Fibroblast of villous mesenchyme (primary cell): ENCODE results near the gene PDGFB. TPM values are rescaled to one million over a fixed set of nuclear protein-coding genes. Genes with fewer than 3 reads are reported as not detected.

ENCODE experiments used
- DNase-seq: peaks from one replicate; pipeline ENCODE4 v3.0.0-alpha.2; 2010; ENCODE audit warnings: low read depth
- H3K4me3 ChIP-seq: 2 replicates; pipeline ENCODE4 v1.5.1; 2011; ENCODE audit warnings: low read depth, mild to moderate bottlenecking, low read length
- total RNA-seq: library from RNA; depleted of rRNA; stranded (reverse); fragments of >200 nt; gene quantifications from 2 replicates; pipeline ENCODE4 v1.2.3, GENCODE V29; 2012
- TF ChIP-seq, protein P1 (sequence below): IDR thresholded peaks from 2 replicates; pipeline ENCODE4 v1.5.1; 2012; ENCODE audit warnings: low read depth, mild to moderate bottlenecking, low read length; ENCODE audit not compliant: insufficient read depth

The PDGFB gene
- total RNA-seq, 1 donor: 11.7 TPM

DNA sequence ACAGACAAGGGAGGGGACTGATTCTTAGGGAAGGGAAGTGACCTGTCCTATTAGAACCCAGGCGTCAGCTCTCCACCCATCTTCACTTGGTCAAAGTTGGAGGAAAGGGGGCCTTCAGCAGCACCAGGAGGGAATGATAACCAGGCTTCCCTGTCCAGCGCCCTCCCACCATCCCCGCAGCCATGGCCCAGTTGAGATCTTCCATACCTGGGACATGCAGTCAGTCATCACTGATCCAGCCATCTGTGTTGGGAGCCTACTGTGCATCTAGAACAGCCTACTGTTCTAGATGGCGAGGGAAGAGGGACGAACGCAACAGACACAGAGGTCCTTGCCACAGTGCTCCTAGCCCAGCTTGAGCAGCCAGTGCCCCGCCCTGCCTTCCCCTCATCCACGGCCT is 40.6 kb downstream of the PDGFB start:
- DNase-seq: no peak
- TF ChIP-seq, protein P1, sequence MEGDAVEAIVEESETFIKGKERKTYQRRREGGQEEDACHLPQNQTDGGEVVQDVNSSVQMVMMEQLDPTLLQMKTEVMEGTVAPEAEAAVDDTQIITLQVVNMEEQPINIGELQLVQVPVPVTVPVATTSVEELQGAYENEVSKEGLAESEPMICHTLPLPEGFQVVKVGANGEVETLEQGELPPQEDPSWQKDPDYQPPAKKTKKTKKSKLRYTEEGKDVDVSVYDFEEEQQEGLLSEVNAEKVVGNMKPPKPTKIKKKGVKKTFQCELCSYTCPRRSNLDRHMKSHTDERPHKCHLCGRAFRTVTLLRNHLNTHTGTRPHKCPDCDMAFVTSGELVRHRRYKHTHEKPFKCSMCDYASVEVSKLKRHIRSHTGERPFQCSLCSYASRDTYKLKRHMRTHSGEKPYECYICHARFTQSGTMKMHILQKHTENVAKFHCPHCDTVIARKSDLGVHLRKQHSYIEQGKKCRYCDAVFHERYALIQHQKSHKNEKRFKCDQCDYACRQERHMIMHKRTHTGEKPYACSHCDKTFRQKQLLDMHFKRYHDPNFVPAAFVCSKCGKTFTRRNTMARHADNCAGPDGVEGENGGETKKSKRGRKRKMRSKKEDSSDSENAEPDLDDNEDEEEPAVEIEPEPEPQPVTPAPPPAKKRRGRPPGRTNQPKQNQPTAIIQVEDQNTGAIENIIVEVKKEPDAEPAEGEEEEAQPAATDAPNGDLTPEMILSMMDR: no peak
- no peak overlapping the region for H3K4me3 ChIP-seq

DNA sequence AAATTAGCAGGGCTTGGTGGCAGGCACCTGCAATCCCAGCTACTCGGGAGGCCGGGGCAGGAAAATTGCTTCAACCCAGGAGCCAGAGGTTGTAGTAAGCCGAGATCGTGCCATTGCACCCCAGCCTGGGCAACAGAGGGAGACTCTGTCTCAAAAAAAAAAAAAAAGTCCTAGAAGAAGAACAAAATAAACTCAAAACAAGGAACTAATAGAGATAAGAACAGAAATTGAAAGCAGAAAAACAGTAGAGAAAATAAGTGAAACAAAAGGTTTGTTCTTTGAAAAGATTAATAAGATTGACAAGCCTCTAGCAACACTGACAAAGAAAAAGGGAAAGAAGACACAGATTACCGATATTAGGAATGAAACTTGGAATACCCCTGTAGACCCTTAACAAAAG is 47.2 kb downstream of the PDGFB start:
- TF ChIP-seq, protein P1: no peak
- no peak overlapping the region for H3K4me3 ChIP-seq
- no peak for DNase-seq

DNA sequence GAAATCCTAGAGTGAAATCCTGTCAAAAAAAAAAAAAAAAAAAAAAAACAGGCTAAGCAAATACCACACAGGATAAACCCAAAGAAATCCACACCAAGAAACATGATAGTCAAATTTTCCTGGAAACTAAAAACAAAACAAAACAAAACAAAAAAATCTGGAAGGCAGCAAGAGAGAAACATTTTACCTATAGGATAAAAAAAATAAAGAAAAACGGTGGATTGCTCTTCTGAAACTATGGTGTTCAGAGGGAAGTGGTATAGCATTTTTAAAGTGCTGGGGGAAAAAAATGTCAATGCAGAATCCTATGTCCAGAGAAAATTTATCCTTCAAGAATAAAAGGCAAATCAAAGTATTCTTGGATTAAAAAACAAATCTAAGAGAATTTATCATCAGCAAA is 50.7 kb downstream of the PDGFB start:
- no peak for DNase-seq
- no peak overlapping the region for H3K4me3 ChIP-seq
- TF ChIP-seq, protein P1: no peak

DNA sequence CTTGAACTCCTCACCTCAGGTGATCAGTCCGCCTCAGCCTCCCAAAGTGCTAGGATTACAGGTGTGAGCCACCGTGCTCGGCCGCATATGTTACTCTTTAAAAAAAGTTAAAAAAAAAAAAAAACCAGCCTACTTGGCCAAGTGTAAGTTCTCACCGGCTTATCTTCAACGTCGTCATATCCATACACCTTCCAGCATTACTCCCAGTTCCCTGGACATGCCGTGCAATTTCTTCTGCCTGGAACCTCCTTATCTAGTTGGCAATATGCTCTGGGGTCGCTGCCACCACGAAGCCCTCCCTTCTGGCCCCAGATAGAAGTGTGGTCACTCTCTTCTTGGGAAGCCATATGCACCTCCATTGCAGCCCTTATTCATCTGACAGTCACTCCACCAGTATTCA is 56.0 kb downstream of the PDGFB start:
- no peak overlapping the region for H3K4me3 ChIP-seq
- DNase-seq: no peak
- TF ChIP-seq, protein P1: no peak

DNA sequence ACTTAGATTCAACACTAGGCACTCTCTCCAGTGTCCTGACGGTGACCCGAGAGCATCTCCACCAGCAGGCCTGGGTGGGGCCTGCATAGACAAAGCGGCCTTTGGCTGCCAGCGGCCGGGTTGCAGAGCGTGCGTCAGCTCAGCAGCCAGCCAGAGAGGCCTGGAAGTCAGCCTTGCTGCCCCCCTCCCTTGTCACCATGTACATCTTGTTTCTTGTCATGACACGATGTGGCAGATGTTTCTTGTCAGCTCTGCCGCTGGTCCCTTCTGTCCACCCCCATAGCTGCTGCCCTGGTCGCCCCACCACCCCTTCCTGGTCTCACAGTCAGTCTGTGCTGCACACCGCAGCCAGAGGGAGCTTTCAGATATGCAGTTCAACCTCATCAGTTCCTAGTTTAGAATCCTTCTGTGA is 59.2 kb downstream of the PDGFB start:
- no peak overlapping the region for H3K4me3 ChIP-seq
- peak; percentile 77 for DNase-seq
- TF ChIP-seq, protein P1: peak; percentile 49

DNA sequence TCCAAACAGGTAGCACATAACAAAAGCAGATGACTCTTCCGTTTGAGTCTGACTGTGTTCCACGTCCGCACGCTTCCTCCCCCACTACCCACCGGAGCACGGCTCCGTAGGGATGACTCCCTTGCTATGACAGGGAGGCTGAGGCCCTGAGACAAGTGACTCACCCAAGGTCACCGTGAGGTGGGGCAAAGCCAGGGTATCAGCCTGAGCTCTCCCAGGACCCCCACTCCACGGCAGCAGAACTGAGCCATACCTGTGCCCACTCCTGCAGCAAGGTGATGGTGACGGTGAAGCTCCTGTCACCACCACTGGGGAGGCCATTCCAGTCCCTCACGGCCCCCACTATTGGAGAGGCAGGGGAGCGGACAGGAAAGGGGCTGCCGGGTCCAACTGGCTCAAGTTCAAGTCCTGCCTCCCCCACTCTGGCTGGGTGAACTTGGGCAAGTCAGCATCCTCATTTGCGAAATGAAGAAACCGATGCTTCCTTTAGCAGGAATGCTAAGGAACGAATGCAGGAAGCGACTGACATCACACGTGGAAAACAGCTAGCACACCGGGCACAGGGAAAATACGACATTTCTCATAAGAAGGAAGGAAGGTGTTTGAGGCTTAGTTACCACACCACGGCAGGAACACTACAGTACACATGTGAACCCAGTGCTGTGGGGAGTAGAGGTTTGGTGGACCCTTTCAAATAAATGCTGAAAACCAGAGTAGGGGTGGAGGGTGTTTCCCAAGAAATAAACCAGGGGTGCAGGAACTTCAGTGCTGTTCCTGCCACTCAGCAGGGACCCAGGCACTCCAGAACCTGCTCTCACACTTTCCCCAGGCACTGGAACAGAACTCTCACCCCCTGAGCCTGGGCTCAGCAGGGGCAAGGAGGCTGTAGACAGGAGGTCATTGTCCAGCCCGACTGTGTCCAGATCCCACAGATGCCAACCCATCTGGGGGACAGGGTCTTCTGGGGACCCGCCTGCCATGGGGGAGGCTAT is 59.9 kb downstream of the PDGFB start:
- peak; percentile 39 for DNase-seq
- H3K4me3 ChIP-seq: no peak overlapping the region
- TF ChIP-seq, protein P1: no peak
